GM23248 (cell line): Measurements from ENCODE around the gene KCNH5.

Experiments used
- EZH2 ChIP-seq: fragments of 200-600 bp; sonication (generic); IDR thresholded peaks from 2 replicates; pipeline ENCODE4 v1.6.1; 2018; ENCODE audit warnings: antibody characterized with exemption, mild to moderate bottlenecking; ENCODE audit not compliant: insufficient read depth, poor library complexity, severe bottlenecking
- EZH2phosphoT487 ChIP-seq: fragments of 200-600 bp; sonication (generic); IDR thresholded peaks from 2 replicates; pipeline ENCODE4 v1.6.1; 2018; ENCODE audit warnings: antibody characterized with exemption, moderate library complexity, mild to moderate bottlenecking, low read depth; ENCODE audit not compliant: insufficient read depth

- TF ChIP-seq EZH2, result no peak
- no peak for TF ChIP-seq EZH2phosphoT487
These were observed 31.2 kb upstream of the KCNH5 start for GRCh38 chr14:63076488-63076887.
